Neuronal stem cell (in vitro differentiated cells): ENCODE data around the gene MTHFSD.

Source experiments
- DNase-seq: peaks from one replicate; pipeline ENCODE4 v3.0.0-alpha.2; 2013; ENCODE audit warnings: low spot score
- H2AFZ ChIP-seq: one replicate; pipeline ENCODE4 v1.6.1; 2013; ENCODE audit warnings: mild to moderate bottlenecking, low read length, inconsistent platforms
- H2AK5ac ChIP-seq: 2 replicates; pipeline ENCODE4 v1.6.1; 2013; ENCODE audit warnings: low read depth, mild to moderate bottlenecking, inconsistent platforms, low read length, moderate library complexity, mixed read lengths
- H2BK120ac ChIP-seq: 2 replicates; pipeline ENCODE4 v1.6.1; 2013; ENCODE audit warnings: low read depth, mild to moderate bottlenecking, inconsistent platforms, low read length, moderate library complexity, mixed read lengths
- H2BK12ac ChIP-seq: one replicate; pipeline ENCODE4 v1.6.1; 2013; ENCODE audit warnings: low read length, inconsistent platforms
- H2BK15ac ChIP-seq: 2 replicates; pipeline ENCODE4 v1.6.1; 2013; ENCODE audit warnings: mild to moderate bottlenecking, low read length, inconsistent platforms, mixed read lengths
- H2BK5ac ChIP-seq: one replicate; pipeline ENCODE4 v1.6.1; 2013; ENCODE audit warnings: inconsistent platforms, mild to moderate bottlenecking, low read length, moderate library complexity
- H3K14ac ChIP-seq: one replicate; pipeline ENCODE4 v1.6.1; 2013; ENCODE audit warnings: low read length, inconsistent platforms
- H3K18ac ChIP-seq: 2 replicates; pipeline ENCODE4 v1.6.1; 2013; ENCODE audit warnings: low read length, inconsistent platforms
- H3K23ac ChIP-seq: 2 replicates; pipeline ENCODE4 v1.6.1; 2013; ENCODE audit warnings: low read depth, mild to moderate bottlenecking, mixed read lengths, low read length, inconsistent platforms; ENCODE audit not compliant: poor library complexity
- H3K27ac ChIP-seq: replicated peaks from 3 replicates; pipeline ENCODE4 v1.5.1; 2013; ENCODE audit warnings: low read length, inconsistent platforms
- H3K27me3 ChIP-seq, 3 experiments: 2 replicates each; pipeline ENCODE4 v1.6.1; 2013; ENCODE audit warnings: low read length in 3 of 3, mild to moderate bottlenecking in 2 of 3, inconsistent platforms in 1 of 3, low read depth in 1 of 3, mixed read lengths in 1 of 3, moderate library complexity in 1 of 3; ENCODE audit not compliant: control insufficient read depth in 3 of 3, insufficient read depth in 3 of 3
- H3K36me3 ChIP-seq, 2 donors: replicated peaks in 1 of 2; 2 replicates each; pipeline ENCODE4 v1.6.1; 2013; ENCODE audit warnings: low read length in 2 of 2; ENCODE audit not compliant: control insufficient read depth in 2 of 2, insufficient read depth in 2 of 2
- H3K4ac ChIP-seq: 2 replicates; pipeline ENCODE4 v1.6.1; 2013; ENCODE audit warnings: inconsistent platforms, mild to moderate bottlenecking, low read length, moderate library complexity
- H3K4me1 ChIP-seq, 2 donors: 1 replicate in 1 of 2; 2 replicates in 1 of 2; pipeline ENCODE4 v1.6.1; 2013; ENCODE audit warnings: low read length in 2 of 2, low read depth in 1 of 2; ENCODE audit not compliant: control insufficient read depth in 2 of 2, insufficient read depth in 1 of 2
- H3K4me2 ChIP-seq: one replicate; pipeline ENCODE4 v1.6.1; 2013; ENCODE audit warnings: mild to moderate bottlenecking, low read length, inconsistent platforms; ENCODE audit not compliant: insufficient read depth, poor library complexity, severe bottlenecking
- H3K4me3 ChIP-seq, 2 donors: 2 replicates each; pipeline ENCODE4 v1.5.1; 2013; ENCODE audit warnings: low read length in 2 of 2, mild to moderate bottlenecking in 2 of 2, inconsistent platforms in 1 of 2, moderate library complexity in 1 of 2
- H3K79me1 ChIP-seq: one replicate; pipeline ENCODE4 v1.6.1; 2013; ENCODE audit warnings: low read depth, mild to moderate bottlenecking, inconsistent platforms, low read length, moderate library complexity
- H3K9ac ChIP-seq: one replicate; pipeline ENCODE4 v1.6.1; 2013; ENCODE audit warnings: mild to moderate bottlenecking, low read depth, low read length, inconsistent platforms; ENCODE audit not compliant: poor library complexity
- H3K9me3 ChIP-seq, 2 donors: replicated peaks in 1 of 2; 2 replicates each; pipeline versions ENCODE3 to v1.6.1; 2013; ENCODE audit warnings: low read length in 2 of 2, mild to moderate bottlenecking in 2 of 2, inconsistent platforms in 1 of 2, low read depth in 1 of 2, mixed read lengths in 1 of 2, moderate library complexity in 1 of 2; ENCODE audit not compliant: control insufficient read depth in 2 of 2, insufficient read depth in 1 of 2
- H4K8ac ChIP-seq: one replicate; pipeline ENCODE4 v1.6.1; 2013; ENCODE audit warnings: low read depth, mild to moderate bottlenecking, inconsistent platforms, low read length, moderate library complexity
- H4K91ac ChIP-seq: one replicate; pipeline ENCODE4 v1.6.1; 2013; ENCODE audit warnings: low read length, low read depth, mild to moderate bottlenecking, inconsistent platforms; ENCODE audit not compliant: poor library complexity
- WGBS, 2 donors: extraction: QIAGEN DNeasy Blood & Tissue Kit; methylation state at CpG; one replicate each; pipeline ENCODE4 v1.1.7; 2013; ENCODE audit warnings: missing lambda C conversion rate in 2 of 2, mixed read lengths in 1 of 2; ENCODE audit not compliant: insufficient read length in 2 of 2, insufficient replicate concordance in 1 of 2; ENCODE audit errors: extremely low coverage in 2 of 2; 5-methylcytosine and 5-hydroxymethylcytosine counted together

The MTHFSD gene

DNA sequence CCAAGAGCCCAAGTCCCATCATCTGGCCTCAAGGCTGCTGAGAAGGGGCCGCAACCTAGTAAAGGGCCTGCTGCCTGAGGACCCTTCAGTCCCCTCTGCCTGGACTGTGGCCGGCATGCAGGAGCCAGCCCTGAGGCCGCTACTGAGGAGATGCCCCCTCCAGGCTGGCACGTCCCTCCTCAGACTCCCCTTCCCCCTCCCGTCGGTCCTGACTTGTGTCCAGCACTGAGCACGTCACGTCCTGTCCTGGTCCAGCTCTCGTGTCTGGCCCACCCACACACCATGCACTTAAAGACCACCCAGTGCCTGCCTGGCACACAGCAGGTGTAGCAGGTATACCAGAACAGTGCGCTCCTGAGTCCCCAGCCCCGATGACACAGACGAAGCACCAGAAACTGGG, 9.6 kb downstream of the MTHFSD start:
- no peak for DNase-seq
- H2BK5ac ChIP-seq = no peak overlapping the region
- no peak overlapping the region for H3K4ac ChIP-seq
- H3K4me3 ChIP-seq = no peak overlapping the region
- H4K8ac ChIP-seq = no peak overlapping the region
- no peak overlapping the region for H2AK5ac ChIP-seq
- no peak overlapping the region for H2BK15ac ChIP-seq
- H3K14ac ChIP-seq = no peak overlapping the region
- peak overlapping the region; percentile 14 for H3K9ac ChIP-seq
- H3K9me3 ChIP-seq = no peaks in the 10 kb centered on the region
- H3K27me3 ChIP-seq = no peaks in the 10 kb centered on the region
- no peak overlapping the region for H2BK12ac ChIP-seq
- no peak overlapping the region for H2BK120ac ChIP-seq
- H3K4me1 ChIP-seq = no peaks in the 10 kb centered on the region
- no CpG with 5 or more reads among the region's 12 CpGs for WGBS, 2 donors
- peaks cover 30 to 91% of the 10 kb centered on the region in 2 donors for H3K36me3 ChIP-seq
- no peak overlapping the region for H3K27ac ChIP-seq
- no peak overlapping the region for H2AFZ ChIP-seq
- H3K23ac ChIP-seq = peak overlapping the region; percentile 32
- no peak overlapping the region for H3K4me2 ChIP-seq
- H3K79me1 ChIP-seq = no peaks in the 10 kb centered on the region
- no peak overlapping the region for H3K18ac ChIP-seq
- no peak overlapping the region for H4K91ac ChIP-seq

GRCh38 chr16:86542756-86543750, 12.0 kb downstream of the MTHFSD start:
- Histone ChIP-seq H3K27me3 (no peaks in the 10 kb centered on the region), H3K23ac (peak overlapping the region; percentile 17), H2AK5ac (no peak overlapping the region), H4K91ac (no peak overlapping the region), H3K4ac (no peak overlapping the region), H3K14ac (no peak overlapping the region), H2BK5ac (no peak overlapping the region), H3K9ac (no peak overlapping the region), H3K4me2 (no peak overlapping the region), H3K18ac (no peak overlapping the region), H3K79me1 (no peaks in the 10 kb centered on the region), H2BK120ac (no peak overlapping the region), H3K4me3 (no peak overlapping the region), H4K8ac (no peak overlapping the region), H3K4me1 (no peaks in the 10 kb centered on the region), H2BK12ac (no peak overlapping the region), H3K27ac (no peak overlapping the region), H2AFZ (no peak overlapping the region), H2BK15ac (no peak overlapping the region), H3K9me3 (no peaks in the 10 kb centered on the region), H3K36me3 (peaks cover 33 to 95% of the 10 kb centered on the region in 2 donors)
- WGBS, 2 donors = no CpG with 5 or more reads among the region's 21 CpGs
- DNase-seq = no peak

- H2BK12ac ChIP-seq = no peak overlapping the region
- no peak overlapping the region for H2AFZ ChIP-seq
- H3K18ac ChIP-seq = no peak overlapping the region
- H2BK5ac ChIP-seq = no peak overlapping the region
- H2BK15ac ChIP-seq = no peak overlapping the region
- no peak overlapping the region for H3K27ac ChIP-seq
- peak overlapping the region in 1 of 2 donors; percentile 29 for H3K4me3 ChIP-seq
- no peak overlapping the region for H3K9ac ChIP-seq
- WGBS, 2 donors = no CpG with 5 or more reads among the region's 11 CpGs
- no peak overlapping the region for H3K23ac ChIP-seq
- no peak overlapping the region for H3K14ac ChIP-seq
- no peak for DNase-seq
- H4K91ac ChIP-seq = no peak overlapping the region
- no peak overlapping the region for H2BK120ac ChIP-seq
- no peak overlapping the region for H3K4ac ChIP-seq
- peaks cover 35 to 95% of the 10 kb centered on the region in 2 donors for H3K36me3 ChIP-seq
- H3K9me3 ChIP-seq = peaks cover 0 to 3% of the 10 kb centered on the region in 2 donors
- H3K27me3 ChIP-seq = no peaks in the 10 kb centered on the region
- no peaks in the 10 kb centered on the region for H3K4me1 ChIP-seq
- H2AK5ac ChIP-seq = no peak overlapping the region
- H4K8ac ChIP-seq = no peak overlapping the region
- no peaks in the 10 kb centered on the region for H3K79me1 ChIP-seq
- no peak overlapping the region for H3K4me2 ChIP-seq
Measured at GRCh38 chr16:86541560-86541959, 13.5 kb downstream of the MTHFSD start.

DNA sequence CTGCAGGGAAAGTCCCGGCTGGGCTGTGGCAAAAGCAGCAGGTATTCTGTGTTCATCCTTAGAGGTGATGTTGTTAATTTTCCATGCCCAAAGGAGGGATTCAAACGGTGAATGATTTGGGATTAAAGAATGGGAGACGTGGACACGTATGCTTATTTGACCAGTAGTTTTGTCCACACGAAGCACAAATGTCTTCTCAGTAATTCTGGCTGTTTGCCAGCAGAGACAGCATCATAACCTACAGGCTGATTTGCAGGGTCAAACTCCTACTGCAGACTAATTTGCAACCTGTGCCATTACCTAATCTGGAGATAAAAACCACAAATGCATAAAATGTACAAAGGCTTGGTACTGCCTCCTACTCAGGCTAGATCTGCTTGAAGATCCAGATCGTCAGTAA, 14.1 kb downstream of the MTHFSD start:
- Histone ChIP-seq H3K4me3 (no peak overlapping the region), H3K27ac (no peak overlapping the region), H3K14ac (no peak overlapping the region), H3K4me2 (no peak overlapping the region), H3K4me1 (no peaks in the 10 kb centered on the region), H2BK120ac (no peak overlapping the region), H3K27me3 (no peaks in the 10 kb centered on the region), H4K8ac (no peak overlapping the region), H3K4ac (no peak overlapping the region), H3K23ac (no peak overlapping the region), H3K9me3 (peaks cover 0 to 3% of the 10 kb centered on the region in 2 donors), H3K18ac (no peak overlapping the region), H2AK5ac (no peak overlapping the region), H4K91ac (no peak overlapping the region), H3K9ac (no peak overlapping the region), H2BK5ac (no peak overlapping the region), H3K79me1 (no peaks in the 10 kb centered on the region), H2BK12ac (no peak overlapping the region), H2AFZ (no peak overlapping the region), H2BK15ac (no peak overlapping the region), H3K36me3 (peaks cover 35 to 94% of the 10 kb centered on the region in 2 donors)
- DNase-seq = no peak
- WGBS, 2 donors = no CpG with 5 or more reads among the region's 6 CpGs
